GM12874 (cell line): ENCODE results near the gene DHRS12.

Source experiments
- CTCF ChIP-seq: IDR thresholded peaks from 2 replicates; pipeline ENCODE4 v1.5.1; 2011; ENCODE audit warnings: low read depth, mild to moderate bottlenecking, control low read depth, low read length, moderate library complexity; ENCODE audit not compliant: insufficient read depth

The DHRS12 gene

DNA sequence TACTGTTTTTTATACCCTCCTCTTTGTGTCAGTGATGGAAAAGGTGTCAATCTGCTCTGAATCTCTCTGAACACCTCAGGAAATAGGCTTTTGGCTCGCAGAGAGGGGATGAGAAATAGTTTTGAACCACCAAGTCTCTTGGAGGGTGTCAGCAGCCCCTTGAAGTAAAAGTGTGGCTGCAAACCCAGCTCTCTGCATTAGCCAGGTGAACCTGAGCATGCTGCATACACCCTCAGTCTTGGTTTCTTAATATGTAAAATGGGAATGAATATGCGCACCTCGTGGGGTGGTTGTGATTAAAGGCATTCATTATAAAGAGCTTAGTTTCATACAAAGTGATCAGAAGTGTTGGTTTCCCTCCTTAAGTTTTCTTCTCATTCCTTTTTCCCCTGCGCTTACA is 1.4 kb upstream of the DHRS12 start:
- no peak for TF ChIP-seq CTCF

GRCh38 chr13:51804295-51805172 is 571 bp upstream of the DHRS12 start:
- TF ChIP-seq CTCF = no peak

DNA sequence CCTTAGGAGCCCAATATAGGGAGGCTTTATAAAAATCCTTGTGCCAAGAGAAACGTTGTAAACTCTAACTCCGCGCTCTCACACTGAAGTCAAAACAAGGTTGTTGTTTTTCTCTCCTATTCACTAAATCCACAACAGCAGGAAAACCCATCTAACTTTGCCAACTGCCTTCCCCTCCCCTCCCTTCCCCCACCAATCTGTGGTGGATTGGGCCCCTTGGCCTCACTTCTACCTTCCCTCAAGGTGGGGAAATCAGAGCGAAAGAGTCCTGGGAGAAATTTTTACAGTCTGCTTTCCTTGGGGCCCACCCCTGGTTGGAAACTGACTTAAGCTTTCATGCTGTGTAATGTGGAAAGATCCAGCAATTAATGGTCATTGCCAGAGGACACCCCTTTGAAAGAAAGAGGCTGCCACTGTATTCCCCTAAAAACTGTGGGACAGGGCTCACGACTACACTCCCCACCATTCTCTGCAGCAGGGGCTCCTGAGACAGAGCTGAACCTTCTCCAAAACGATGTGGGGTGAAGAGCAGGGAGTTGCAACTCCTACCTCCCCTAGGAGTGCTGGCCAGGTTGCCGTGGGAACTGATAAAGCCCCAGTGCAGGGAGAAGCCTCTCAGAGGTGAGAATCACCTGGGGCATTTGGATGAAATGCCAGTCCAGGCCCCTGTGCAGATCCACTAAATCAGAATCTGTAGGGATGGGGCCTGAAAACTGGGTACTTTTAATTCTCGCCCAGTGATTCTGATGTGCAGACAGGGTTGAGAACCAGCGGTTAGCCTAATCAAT is 1.1 kb downstream of the DHRS12 start:
- TF ChIP-seq CTCF = no peak

- TF ChIP-seq CTCF = no peak
Observed at GRCh38 chr13:51801631-51802099, 2.3 kb downstream of the DHRS12 start.

GRCh38 chr13:51800486-51800885 is 3.5 kb downstream of the DHRS12 start:
- TF ChIP-seq CTCF = no peak

- no peak for TF ChIP-seq CTCF
Observed at GRCh38 chr13:51799261-51799660, 4.7 kb downstream of the DHRS12 start.

GRCh38 chr13:51797664-51798488 is 6.1 kb downstream of the DHRS12 start:
- peak; percentile 59 for TF ChIP-seq CTCF
